ENCODE data around the gene THOC6.

DNA sequence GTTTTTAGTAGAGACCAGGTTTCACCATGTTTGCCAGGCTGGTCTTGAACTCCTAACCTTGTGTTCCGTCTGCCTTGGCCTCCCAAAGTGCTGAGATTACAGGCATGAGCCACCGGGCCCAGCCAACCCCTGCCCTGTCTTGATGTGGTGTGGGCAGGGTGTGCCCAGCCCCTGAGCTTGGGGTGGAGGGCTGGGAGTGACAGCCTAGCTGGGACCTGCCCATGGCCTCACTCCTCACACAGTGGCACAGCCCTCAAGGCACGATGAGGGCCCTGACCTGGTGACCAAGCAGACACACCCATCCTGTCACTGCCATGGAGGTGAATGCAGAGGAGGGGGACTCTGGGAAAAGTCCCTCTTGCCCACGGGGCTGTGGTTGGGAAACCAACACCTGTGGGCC is 44.7 kb downstream of the THOC6 start:
- no peak for TF ChIP-seq YY1 (IDR thresholded peaks at IDR 0.05; ENCODE audit: insufficient read depth, insufficient read length)
- TF ChIP-seq ZNF274 (IDR thresholded peaks at IDR 0.05; ENCODE audit: low read depth, low read length) = no peak

All from NT2/D1 (cell line).